Upper lobe of left lung (tissue), 6 donors: ENCODE results near the gene PGAP6. TPM values are rescaled to one million over a fixed set of nuclear protein-coding genes. Genes with fewer than 3 reads are reported as not detected.
"Not testable (repeated sequence)": the region's sequence is repeated elsewhere in the genome, so short reads cannot be mapped to it uniquely, and the experiment has no call there.

Experiments
- ATAC-seq, 2 donors: fragments of 200-7000 bp; cut with Tn5 transposase; one replicate each; pipeline ENCODE4 v1.9.1; 2022; ENCODE audit warnings: mild to moderate bottlenecking in 2 of 2, moderate library complexity in 2 of 2; ENCODE audit not compliant: low FRiP score in 2 of 2
- DNase-seq, 2 donors: peaks; one replicate each; pipeline ENCODE4 v3.0.0-alpha.2; 2019 to 2020
- H3K27ac ChIP-seq, 4 donors: fragments of 200-600 bp; sonication (generic); one replicate each; pipeline ENCODE4 v1.5.1; 2016 to 2019
- H3K27me3 ChIP-seq, 4 donors: fragments of 200-600 bp; sonication (generic); one replicate each; pipeline ENCODE4 v1.5.1; 2017 to 2019
- H3K36me3 ChIP-seq, 4 donors: fragments of 200-600 bp; sonication (generic); one replicate each; pipeline ENCODE4 v1.5.1; 2016 to 2019
- H3K4me1 ChIP-seq, 4 donors: fragments of 200-600 bp; sonication (generic); one replicate each; pipeline ENCODE4 v1.5.1; 2018 to 2019
- H3K4me3 ChIP-seq, 4 donors: fragments of 200-600 bp; sonication (generic); one replicate each; pipeline ENCODE4 v1.5.1; 2017 to 2019; ENCODE audit warnings: mild to moderate bottlenecking in 2 of 4, moderate library complexity in 1 of 4
- H3K9me3 ChIP-seq, 4 donors: fragments of 200-600 bp; sonication (generic); one replicate each; pipeline ENCODE4 v1.5.1; 2018 to 2019
- CTCF ChIP-seq, 6 experiments: fragments of 450-650 bp in 4 of 6; fragments of 200-600 bp in 2 of 6; sonication (generic) in 2 of 6; IDR thresholded peaks; one replicate each; pipeline ENCODE4 v1.5.1; 2016 to 2019; ENCODE audit warnings: antibody characterized with exemption in 6 of 6
- EP300 ChIP-seq, 4 donors: sonication (generic); formaldehyde crosslinking; IDR thresholded peaks; one replicate each; pipeline ENCODE4 v1.5.1; 2017; ENCODE audit warnings: antibody characterized with exemption in 4 of 4, control low read depth in 2 of 4
- POLR2A ChIP-seq, 4 donors: fragments of 450-650 bp; IDR thresholded peaks; one replicate each; pipeline ENCODE4 v1.5.1; 2016 to 2017; ENCODE audit warnings: antibody characterized with exemption in 4 of 4, mild to moderate bottlenecking in 2 of 4
- POLR2AphosphoS5 ChIP-seq, 2 donors: sonication (generic); formaldehyde crosslinking; IDR thresholded peaks; one replicate each; pipeline ENCODE4 v1.5.1; 2017; ENCODE audit warnings: antibody characterized with exemption in 2 of 2
- WGBS, 2 donors: methylation state at CpG; one replicate each; pipeline ENCODE4 v1.1.5; 2017 to 2018; 5-methylcytosine and 5-hydroxymethylcytosine counted together
- total RNA-seq, 6 donors: library from RNA; depleted of rRNA in 4 of 6; stranded (reverse); fragments of >200 nt in 4 of 6; gene quantifications; one replicate each; pipeline versions ENCODE4 v1.1.0 to v1.2.1, GENCODE V29; 2016 to 2021
- donor health status: DM: no; HTN: no; CAD: no; lungs with moderate emphysema.
- donor health status: DM: no; HTN: yes; CAD: no; lungs with severe emphysema.

The PGAP6 gene
- total RNA-seq, 6 donors from 2014 or later, result 27.9 to 150 (median 96.4) TPM

- no peaks in the 10 kb centered on the region for H3K27me3 ChIP-seq
- DNase-seq, result no peak
- TF ChIP-seq POLR2AphosphoS5 (IDR thresholded peaks at IDR 0.05), result no peak
- TF ChIP-seq EP300 (IDR thresholded peaks at IDR 0.05), result no peak
- TF ChIP-seq CTCF (IDR thresholded peaks at IDR 0.05), result no peak
- TF ChIP-seq POLR2A (IDR thresholded peaks at IDR 0.05), result no peak
- no peak overlapping the region for H3K4me3 ChIP-seq
- H3K9me3 ChIP-seq, result no peaks in the 10 kb centered on the region
- no peak overlapping the region for H3K27ac ChIP-seq
- H3K4me1 ChIP-seq, result peaks cover 0 to 49% (median 2%) of the 10 kb centered on the region in 4 donors
- peaks cover 0 to 34% (median 14%) of the 10 kb centered on the region in 4 donors for H3K36me3 ChIP-seq
- 85 to 93% methylated on average over 11 of the region's 11 CpGs for WGBS, 2 donors
- ATAC-seq, result no peak
Observed at GRCh38 chr16:345772-346171, 36.0 kb downstream of the PGAP6 start.

- 86 to 92% methylated on average over 5 to 18 of the region's 18 CpGs for WGBS, 2 donors
- Histone ChIP-seq H3K4me1 (peaks cover 4 to 55% (median 18%) of the 10 kb centered on the region in 4 donors), H3K27ac (no peak overlapping the region), H3K36me3 (peaks cover 0 to 28% (median 14%) of the 10 kb centered on the region in 4 donors), H3K4me3 (no peak overlapping the region), H3K27me3 (no peaks in the 10 kb centered on the region), H3K9me3 (no peaks in the 10 kb centered on the region)
- no peak for TF ChIP-seq EP300 (IDR thresholded peaks at IDR 0.05)
- TF ChIP-seq CTCF (IDR thresholded peaks at IDR 0.05), result no peak
- no peak for TF ChIP-seq POLR2AphosphoS5 (IDR thresholded peaks at IDR 0.05)
- TF ChIP-seq POLR2A (IDR thresholded peaks at IDR 0.05), result no peak
- DNase-seq (no peak), ATAC-seq (no peak)
Observed at GRCh38 chr16:342455-343213, 39.1 kb downstream of the PGAP6 start.

- not testable (repeated sequence) for H3K4me3 ChIP-seq, ATAC-seq, H3K27ac ChIP-seq, H3K27me3 ChIP-seq, DNase-seq, H3K9me3 ChIP-seq
- WGBS, 2 donors, result 67 to 89% methylated on average over 12 to 13 of the region's 13 CpGs
- Histone ChIP-seq H3K4me1 (peaks cover 7 to 52% (median 21%) of the 10 kb centered on the region in 4 donors), H3K36me3 (peaks cover 0 to 28% (median 14%) of the 10 kb centered on the region in 4 donors)
Observed at GRCh38 chr16:341974-342336, 39.8 kb downstream of the PGAP6 start.

GRCh38 chr16:341095-341973 lies 40.4 kb downstream of the PGAP6 start:
- Histone ChIP-seq H3K4me1 (peaks cover 7 to 58% (median 21%) of the 10 kb centered on the region in 4 donors), H3K36me3 (peaks cover 0 to 24% (median 12%) of the 10 kb centered on the region in 4 donors)
- 93 to 97% methylated on average over 9 to 37 of the region's 47 CpGs for WGBS, 2 donors
- H3K4me3 ChIP-seq, H3K27ac ChIP-seq, ATAC-seq, H3K27me3 ChIP-seq, H3K9me3 ChIP-seq: not testable (repeated sequence)
- DNase-seq, result peak in 1 of 2 donors; percentile 76

- Histone ChIP-seq H3K36me3 (peaks cover 0 to 16% (median 8%) of the 10 kb centered on the region in 4 donors), H3K4me3 (no peak overlapping the region), H3K4me1 (peaks cover 7 to 63% (median 20%) of the 10 kb centered on the region in 4 donors), H3K27ac (peak overlapping the region in 1 of 4 donors; percentile 44), H3K27me3 (no peaks in the 10 kb centered on the region), H3K9me3 (no peaks in the 10 kb centered on the region)
- no peak for DNase-seq
- 83 to 90% methylated on average over 14 to 21 of the region's 23 CpGs for WGBS, 2 donors
- TF ChIP-seq POLR2AphosphoS5 (IDR thresholded peaks at IDR 0.05), result no peak
- no peak for TF ChIP-seq POLR2A (IDR thresholded peaks at IDR 0.05)
- TF ChIP-seq EP300 (IDR thresholded peaks at IDR 0.05), result no peak
- no peak for TF ChIP-seq CTCF (IDR thresholded peaks at IDR 0.05)
- ATAC-seq, result no peak
Observed at GRCh38 chr16:340370-341091, 41.2 kb downstream of the PGAP6 start.
